Heart left ventricle (tissue), 13 donors: ENCODE measurements around the gene KIF5C.

ENCODE experiments used
- CTCF ChIP-seq, 12 donors: fragments of 200-600 bp; sonication (generic) in 4 of 12; IDR thresholded peaks; one replicate each; pipeline versions ENCODE4 v1.5.0 to v1.8.0; 2018 to 2022; ENCODE audit warnings: antibody characterized with exemption in 12 of 12, mild to moderate bottlenecking in 5 of 12
- POLR2A ChIP-seq, 2 donors: fragments of 450-650 bp; IDR thresholded peaks; one replicate each; pipeline ENCODE4 v1.6.1; 2017; ENCODE audit warnings: antibody characterized with exemption in 2 of 2, mild to moderate bottlenecking in 2 of 2, moderate library complexity in 2 of 2
- donor health status: ischemic (EF 13 %, LVEDD 7.1; RV severe dilation, severe dysfunction).
- donor health status: DM: no; HTN: yes; CAD: no.
- donor health status: DM: no; HTN: no; CAD: no.
- donor health status: ischemic (EF 25% LVEDD 6.9; RV normal size, moderate dysfunction).
- donor health status: ischemic (EF 25% LVEDD 5.7; RV mildly dilated, moderate dysfunction).
- donor health status: ischemic (EF 35%, LVEDD 5.7; RV mildly dilated, moderate dysfunction).
- donor health status: nonischemic (EF 11% LVEDD 7.7; RV severe dilation, severe dysfunction).
- donor health status: DM: yes; HTN: yes; CAD: no.
- donor health status: PGD.
- donor health status: ischemic (EF 29% LVEDD 5.4; RV normal size, mild dysfunction).
- donor health status: nonischemic (EF 23%, LVEDD 6.1; RV moderate dilation, normal function).

- TF ChIP-seq CTCF (IDR thresholded peaks at IDR 0.05) (no peak), POLR2A (IDR thresholded peaks at IDR 0.05) (no peak)
Observed at GRCh38 chr2:149059822-149060221, 184.8 kb downstream of the KIF5C start.
